ENCODE results near the gene ACAD8. TPM values are rescaled to one million over a fixed set of nuclear protein-coding genes. Genes with fewer than 3 reads are reported as not detected.

The ACAD8 gene
- total RNA-seq, 1 experiment from 2014 or later: 34.8 TPM

- CTCF ChIA-PET: no interaction called here
- peak; percentile 9 for DNase-seq (ENCODE audit: low spot score)
- Histone ChIP-seq H3K36me3 (ENCODE audit: insufficient read depth, low read length, poor library complexity, severe bottlenecking) (peaks cover 55% of the 10 kb centered on the region), H3K4me1 (ENCODE audit: insufficient read depth, low read length, poor library complexity, severe bottlenecking) (no peaks in the 10 kb centered on the region), H3K27ac (ENCODE audit: low read depth, low read length, poor library complexity, severe bottlenecking) (no peak overlapping the region), H3K27me3 (replicated peaks; ENCODE audit: insufficient read depth, low read depth, low read length, poor library complexity) (no peaks in the 10 kb centered on the region), H3K9me3 (ENCODE audit: low read depth, low read length, poor library complexity, severe bottlenecking) (no peaks in the 10 kb centered on the region), H3K4me3 (ENCODE audit: low read depth, low read length, poor library complexity, severe bottlenecking) (no peak overlapping the region)
- intact Hi-C loops (cut with micrococcal nuclease; ENCODE audit: unreplicated experiment): no loop called here
- TF ChIP-seq EZH2 (IDR thresholded peaks at IDR 0.05; ENCODE audit: borderline replicate concordance, low read depth, low read length, poor library complexity, severe bottlenecking): no peak
- TF ChIP-seq, protein P1, sequence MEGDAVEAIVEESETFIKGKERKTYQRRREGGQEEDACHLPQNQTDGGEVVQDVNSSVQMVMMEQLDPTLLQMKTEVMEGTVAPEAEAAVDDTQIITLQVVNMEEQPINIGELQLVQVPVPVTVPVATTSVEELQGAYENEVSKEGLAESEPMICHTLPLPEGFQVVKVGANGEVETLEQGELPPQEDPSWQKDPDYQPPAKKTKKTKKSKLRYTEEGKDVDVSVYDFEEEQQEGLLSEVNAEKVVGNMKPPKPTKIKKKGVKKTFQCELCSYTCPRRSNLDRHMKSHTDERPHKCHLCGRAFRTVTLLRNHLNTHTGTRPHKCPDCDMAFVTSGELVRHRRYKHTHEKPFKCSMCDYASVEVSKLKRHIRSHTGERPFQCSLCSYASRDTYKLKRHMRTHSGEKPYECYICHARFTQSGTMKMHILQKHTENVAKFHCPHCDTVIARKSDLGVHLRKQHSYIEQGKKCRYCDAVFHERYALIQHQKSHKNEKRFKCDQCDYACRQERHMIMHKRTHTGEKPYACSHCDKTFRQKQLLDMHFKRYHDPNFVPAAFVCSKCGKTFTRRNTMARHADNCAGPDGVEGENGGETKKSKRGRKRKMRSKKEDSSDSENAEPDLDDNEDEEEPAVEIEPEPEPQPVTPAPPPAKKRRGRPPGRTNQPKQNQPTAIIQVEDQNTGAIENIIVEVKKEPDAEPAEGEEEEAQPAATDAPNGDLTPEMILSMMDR (conservative IDR thresholded peaks at IDR 0.05; ENCODE audit: low read depth, low read length): peak; percentile 38
- BruUV-seq (replicated peaks): no TSS peak
- POLR2A ChIA-PET (ENCODE audit: low non-redundant PET): no interaction called here
Observed at GRCh38 chr11:134244593-134244992, 8.8 kb upstream of the ACAD8 start.

DNA sequence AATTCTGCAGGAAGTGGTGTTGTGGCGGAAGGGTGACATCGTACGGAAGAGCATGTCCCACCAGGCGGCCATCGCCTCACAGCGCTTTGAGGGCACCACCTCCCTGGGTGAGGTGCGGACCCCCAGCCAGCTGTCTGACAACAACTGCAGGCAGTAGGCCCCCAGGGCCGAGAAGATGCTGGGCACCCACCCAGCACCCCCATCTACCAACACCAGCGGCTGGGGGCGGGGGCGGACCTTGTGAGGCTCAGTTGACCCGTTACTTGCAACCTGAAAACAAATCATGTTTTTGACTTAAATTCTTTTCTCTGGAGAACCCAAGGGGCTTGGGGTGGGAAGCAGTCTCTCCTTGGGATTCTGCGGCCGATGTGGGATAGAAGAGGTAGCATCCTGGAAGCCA is 7.9 kb upstream of the ACAD8 start:
- no peak for TF ChIP-seq EZH2 (IDR thresholded peaks at IDR 0.05; ENCODE audit: borderline replicate concordance, low read depth, low read length, poor library complexity, severe bottlenecking)
- TF ChIP-seq, protein P1 (conservative IDR thresholded peaks at IDR 0.05; ENCODE audit: low read depth, low read length): no peak
- intact Hi-C loops (cut with micrococcal nuclease; ENCODE audit: unreplicated experiment): no loop called here
- POLR2A ChIA-PET (ENCODE audit: low non-redundant PET): no interaction called here

DNA sequence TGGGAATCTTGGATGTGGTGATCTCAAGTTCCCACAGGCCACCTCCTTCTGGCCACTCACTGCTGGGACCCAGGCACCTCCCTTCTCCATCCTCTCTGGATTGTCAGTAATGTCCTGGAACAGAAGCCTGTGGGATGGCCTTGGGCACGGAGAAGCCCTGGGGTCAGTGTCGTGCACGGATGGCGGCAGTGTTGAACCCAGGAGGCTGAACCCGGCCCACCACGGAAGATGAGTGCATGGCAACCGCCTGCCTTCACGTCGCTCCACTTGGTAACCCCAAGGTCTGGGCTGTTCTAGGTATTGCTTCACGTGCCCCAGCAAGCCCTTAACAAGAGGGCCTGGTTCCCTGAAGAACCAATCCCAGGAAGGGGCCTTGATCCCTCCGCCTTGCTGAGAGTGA is 7.3 kb upstream of the ACAD8 start:
- H3K36me3 ChIP-seq (ENCODE audit: insufficient read depth, low read length, poor library complexity, severe bottlenecking): peaks cover 60% of the 10 kb centered on the region
- DNase-seq (ENCODE audit: low spot score): no peak
- POLR2A ChIA-PET (ENCODE audit: low non-redundant PET): no interaction called here
- no peaks in the 10 kb centered on the region for H3K27me3 ChIP-seq (replicated peaks; ENCODE audit: insufficient read depth, low read depth, low read length, poor library complexity)
- intact Hi-C loops (cut with micrococcal nuclease; ENCODE audit: unreplicated experiment): no loop called here
- CTCF ChIA-PET: no interaction called here
- H3K4me3 ChIP-seq (ENCODE audit: low read depth, low read length, poor library complexity, severe bottlenecking): no peak overlapping the region
- no peaks in the 10 kb centered on the region for H3K4me1 ChIP-seq (ENCODE audit: insufficient read depth, low read length, poor library complexity, severe bottlenecking)
- no peaks in the 10 kb centered on the region for H3K9me3 ChIP-seq (ENCODE audit: low read depth, low read length, poor library complexity, severe bottlenecking)
- BruUV-seq (replicated peaks): no TSS peak
- no peak overlapping the region for H3K27ac ChIP-seq (ENCODE audit: low read depth, low read length, poor library complexity, severe bottlenecking)
- TF ChIP-seq, protein P1 (conservative IDR thresholded peaks at IDR 0.05; ENCODE audit: low read depth, low read length): no peak
- TF ChIP-seq EZH2 (IDR thresholded peaks at IDR 0.05; ENCODE audit: borderline replicate concordance, low read depth, low read length, poor library complexity, severe bottlenecking): no peak

More for the DNA sequence above, 7.9 kb upstream of the ACAD8 start:
- CTCF ChIA-PET: no interaction called here
- no peak overlapping the region for H3K27ac ChIP-seq (ENCODE audit: low read depth, low read length, poor library complexity, severe bottlenecking)
- no peak for DNase-seq (ENCODE audit: low spot score)
- BruUV-seq (replicated peaks): no TSS peak
- peaks cover 59% of the 10 kb centered on the region for H3K36me3 ChIP-seq (ENCODE audit: insufficient read depth, low read length, poor library complexity, severe bottlenecking)
- H3K4me1 ChIP-seq (ENCODE audit: insufficient read depth, low read length, poor library complexity, severe bottlenecking): no peaks in the 10 kb centered on the region
- no peaks in the 10 kb centered on the region for H3K9me3 ChIP-seq (ENCODE audit: low read depth, low read length, poor library complexity, severe bottlenecking)
- no peak overlapping the region for H3K4me3 ChIP-seq (ENCODE audit: low read depth, low read length, poor library complexity, severe bottlenecking)
- no peaks in the 10 kb centered on the region for H3K27me3 ChIP-seq (replicated peaks; ENCODE audit: insufficient read depth, low read depth, low read length, poor library complexity)

All from A673 (cell line).